HG03280 (cell line): ENCODE results near the gene GSC2.

ENCODE experiments used
- ATAC-seq: cut with Tn5 transposase; IDR thresholded peaks from one replicate; pipeline ENCODE4 v1.9.1; 2021; ENCODE audit warnings: mild to moderate bottlenecking, moderate library complexity; ENCODE audit not compliant: unreplicated experiment

The GSC2 gene

GRCh38 chr22:19136915-19137314 is 13.2 kb downstream of the GSC2 start:
- no peak for ATAC-seq

GRCh38 chr22:19134874-19135273 is 15.2 kb downstream of the GSC2 start:
- no peak for ATAC-seq

- ATAC-seq: no peak
Observed at GRCh38 chr22:19134176-19134831, 15.8 kb downstream of the GSC2 start.

- no peak for ATAC-seq
Observed at GRCh38 chr22:19133561-19133960, 16.5 kb downstream of the GSC2 start.

GRCh38 chr22:19132693-19133400 is 17.2 kb downstream of the GSC2 start:
- no peak for ATAC-seq

GRCh38 chr22:19132153-19132552 is 17.9 kb downstream of the GSC2 start:
- ATAC-seq: no peak

GRCh38 chr22:19131685-19132015 is 18.4 kb downstream of the GSC2 start:
- ATAC-seq: no peak

GRCh38 chr22:19130959-19131684 is 19.0 kb downstream of the GSC2 start, which contains the start of gene TSSK2:
Gene TSSK2, plus strand, starts transcription at chr22:19131308. Its CDS starts 92 bp downstream, at chr22:19131400.
- no peak for ATAC-seq

GRCh38 chr22:19129871-19130270 is 20.2 kb downstream of the GSC2 start:
- no peak for ATAC-seq

- ATAC-seq: no peak
Observed at GRCh38 chr22:19128946-19129727, 21.0 kb downstream of the GSC2 start.

- no peak for ATAC-seq
Observed at GRCh38 chr22:19128009-19128401, 22.1 kb downstream of the GSC2 start.

- ATAC-seq: no peak
Observed at GRCh38 chr22:19127329-19128008, 22.6 kb downstream of the GSC2 start.

- no peak for ATAC-seq
Observed at GRCh38 chr22:19126309-19127273, 23.5 kb downstream of the GSC2 start.

- no peak for ATAC-seq
Observed at GRCh38 chr22:19125474-19126308, 24.4 kb downstream of the GSC2 start.

- ATAC-seq: no peak
Observed at GRCh38 chr22:19125011-19125410, 25.1 kb downstream of the GSC2 start.

- ATAC-seq: no peak
Observed at GRCh38 chr22:19124377-19124776, 25.7 kb downstream of the GSC2 start.

- ATAC-seq: no peak
Observed at GRCh38 chr22:19123936-19124335, 26.2 kb downstream of the GSC2 start.

GRCh38 chr22:19122752-19123492 is 27.2 kb downstream of the GSC2 start:
- ATAC-seq: no peak
